Measurements from ENCODE around the gene CD86. TPM values are rescaled to one million over a fixed set of nuclear protein-coding genes. Genes with fewer than 3 reads are reported as not detected.

The CD86 gene
- total RNA-seq, 1 donor from 2014 or later: 29.5 TPM

DNA sequence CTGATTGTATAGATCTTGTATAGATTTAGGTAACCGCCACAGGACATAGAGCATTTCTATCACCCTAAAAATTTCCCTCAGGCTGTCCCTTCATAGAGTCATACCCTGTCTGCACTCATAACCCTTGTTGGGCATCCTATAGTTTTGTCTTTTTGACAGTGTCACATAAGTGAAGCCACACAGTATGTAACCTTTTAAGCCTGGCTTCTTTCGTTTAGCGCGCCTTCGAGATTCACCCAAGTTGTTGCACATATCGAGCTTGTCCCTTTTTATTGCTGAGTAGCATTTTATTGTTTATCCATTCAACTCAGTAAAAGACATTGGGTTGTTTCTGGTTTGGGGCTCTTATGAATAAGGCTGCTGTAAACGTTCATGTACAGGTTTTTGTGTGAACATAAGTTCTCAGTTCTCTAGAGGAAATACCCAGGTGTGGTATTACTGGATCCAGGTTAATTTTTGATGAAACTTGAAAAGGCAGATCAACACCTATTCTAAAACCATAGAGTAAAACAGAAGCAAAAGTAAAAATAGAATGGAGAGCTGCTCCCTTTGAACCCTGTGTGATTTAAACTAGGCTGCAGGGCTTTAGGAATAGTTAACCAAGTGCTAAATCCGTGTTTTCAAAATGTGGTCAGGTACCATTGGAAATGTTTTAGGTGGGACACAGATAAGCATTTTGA is 49.5 kb downstream of the CD86 start:
- TF ChIP-seq, protein P1, sequence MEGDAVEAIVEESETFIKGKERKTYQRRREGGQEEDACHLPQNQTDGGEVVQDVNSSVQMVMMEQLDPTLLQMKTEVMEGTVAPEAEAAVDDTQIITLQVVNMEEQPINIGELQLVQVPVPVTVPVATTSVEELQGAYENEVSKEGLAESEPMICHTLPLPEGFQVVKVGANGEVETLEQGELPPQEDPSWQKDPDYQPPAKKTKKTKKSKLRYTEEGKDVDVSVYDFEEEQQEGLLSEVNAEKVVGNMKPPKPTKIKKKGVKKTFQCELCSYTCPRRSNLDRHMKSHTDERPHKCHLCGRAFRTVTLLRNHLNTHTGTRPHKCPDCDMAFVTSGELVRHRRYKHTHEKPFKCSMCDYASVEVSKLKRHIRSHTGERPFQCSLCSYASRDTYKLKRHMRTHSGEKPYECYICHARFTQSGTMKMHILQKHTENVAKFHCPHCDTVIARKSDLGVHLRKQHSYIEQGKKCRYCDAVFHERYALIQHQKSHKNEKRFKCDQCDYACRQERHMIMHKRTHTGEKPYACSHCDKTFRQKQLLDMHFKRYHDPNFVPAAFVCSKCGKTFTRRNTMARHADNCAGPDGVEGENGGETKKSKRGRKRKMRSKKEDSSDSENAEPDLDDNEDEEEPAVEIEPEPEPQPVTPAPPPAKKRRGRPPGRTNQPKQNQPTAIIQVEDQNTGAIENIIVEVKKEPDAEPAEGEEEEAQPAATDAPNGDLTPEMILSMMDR (IDR thresholded peaks at IDR 0.05): no peak
- DNase-seq (no peak), ATAC-seq (no peak)
- Histone ChIP-seq H3K27ac (no peak overlapping the region), H3K9me3 (no peaks in the 10 kb centered on the region), H3K27me3 (ENCODE audit: low read depth) (no peaks in the 10 kb centered on the region), H3K4me1 (peaks cover 4% of the 10 kb centered on the region), H3K36me3 (no peaks in the 10 kb centered on the region), H3K4me3 (no peak overlapping the region)
- intact Hi-C loops (cut with DNase I): no loop called here

DNA sequence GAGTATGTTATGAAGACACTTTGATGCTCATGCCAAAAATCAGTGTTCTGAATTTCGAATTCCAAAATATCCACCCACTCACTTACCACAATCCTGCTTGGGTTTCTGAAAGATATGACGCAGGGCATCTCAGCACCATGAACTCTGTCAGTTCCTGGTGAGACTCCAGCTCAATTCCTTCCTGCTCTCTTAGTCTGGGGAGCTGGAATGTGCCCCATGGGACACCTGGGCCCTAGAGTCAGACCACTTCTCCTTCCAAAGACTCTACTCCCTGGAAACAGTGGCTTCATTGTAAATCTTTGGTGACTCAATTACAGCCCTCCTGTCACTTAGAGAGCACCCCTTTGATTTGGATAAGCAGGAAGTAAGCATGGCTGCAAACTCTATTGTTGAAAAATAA is 50.5 kb downstream of the CD86 start:
- peaks cover 4% of the 10 kb centered on the region for H3K4me1 ChIP-seq
- no peaks in the 10 kb centered on the region for H3K36me3 ChIP-seq
- H3K4me3 ChIP-seq: no peak overlapping the region
- no peaks in the 10 kb centered on the region for H3K9me3 ChIP-seq
- no peaks in the 10 kb centered on the region for H3K27me3 ChIP-seq (ENCODE audit: low read depth)
- no peak overlapping the region for H3K27ac ChIP-seq
- intact Hi-C loops (cut with DNase I): no loop called here
- DNase-seq: no peak
- TF ChIP-seq, protein P1 (IDR thresholded peaks at IDR 0.05): no peak
- ATAC-seq: no peak

DNA sequence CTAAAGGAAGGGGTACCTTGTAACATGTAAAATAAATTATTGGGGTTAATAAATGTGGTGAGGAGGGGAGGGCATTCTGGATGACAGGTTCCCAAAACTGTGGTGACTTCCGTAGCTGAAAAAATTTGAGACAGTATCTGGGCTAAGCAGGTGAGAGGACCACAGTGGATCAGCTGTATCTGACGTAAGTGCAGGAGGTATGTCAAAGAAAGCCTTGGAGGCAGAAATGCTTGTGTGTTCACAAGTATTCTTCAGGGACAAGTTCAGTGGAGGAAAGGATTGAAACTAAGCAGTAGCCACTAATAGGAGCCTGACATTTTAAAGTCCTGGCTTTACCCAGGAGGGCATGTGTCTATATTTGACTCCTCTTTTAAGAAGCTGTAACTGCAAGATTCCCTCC is 52.0 kb downstream of the CD86 start:
- Histone ChIP-seq H3K4me1 (no peaks in the 10 kb centered on the region), H3K36me3 (no peaks in the 10 kb centered on the region), H3K27me3 (ENCODE audit: low read depth) (no peaks in the 10 kb centered on the region), H3K4me3 (no peak overlapping the region), H3K27ac (no peak overlapping the region), H3K9me3 (no peaks in the 10 kb centered on the region)
- ATAC-seq (no peak), DNase-seq (no peak)
- TF ChIP-seq, protein P1 (IDR thresholded peaks at IDR 0.05): no peak
- intact Hi-C loops (cut with DNase I): no loop called here

DNA sequence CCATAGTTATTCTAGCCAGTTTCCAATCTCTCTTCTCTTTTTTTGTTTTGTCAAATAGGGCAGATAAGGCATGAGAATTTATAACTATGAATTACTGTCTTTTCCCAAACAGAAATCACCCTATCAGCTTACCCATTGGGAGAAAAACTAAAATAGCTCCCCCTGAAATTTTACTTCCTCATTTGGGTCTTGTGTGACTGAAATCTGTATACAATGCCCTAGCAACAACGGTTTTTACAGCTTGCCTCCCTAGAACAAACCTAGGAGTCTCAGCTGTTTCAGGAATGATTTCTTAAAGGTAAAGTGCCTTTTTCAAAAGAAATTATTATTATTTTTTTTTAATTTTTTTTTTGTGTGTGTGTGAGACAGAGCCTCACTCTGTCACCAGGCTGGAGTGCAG is 56.8 kb downstream of the CD86 start:
- DNase-seq (no peak), ATAC-seq (no peak)
- TF ChIP-seq, protein P1 (IDR thresholded peaks at IDR 0.05): no peak
- Histone ChIP-seq H3K27ac (no peak overlapping the region), H3K4me3 (no peak overlapping the region), H3K9me3 (no peaks in the 10 kb centered on the region), H3K36me3 (no peaks in the 10 kb centered on the region), H3K4me1 (no peaks in the 10 kb centered on the region), H3K27me3 (ENCODE audit: low read depth) (no peaks in the 10 kb centered on the region)
- intact Hi-C loops (cut with DNase I): no loop called here

DNA sequence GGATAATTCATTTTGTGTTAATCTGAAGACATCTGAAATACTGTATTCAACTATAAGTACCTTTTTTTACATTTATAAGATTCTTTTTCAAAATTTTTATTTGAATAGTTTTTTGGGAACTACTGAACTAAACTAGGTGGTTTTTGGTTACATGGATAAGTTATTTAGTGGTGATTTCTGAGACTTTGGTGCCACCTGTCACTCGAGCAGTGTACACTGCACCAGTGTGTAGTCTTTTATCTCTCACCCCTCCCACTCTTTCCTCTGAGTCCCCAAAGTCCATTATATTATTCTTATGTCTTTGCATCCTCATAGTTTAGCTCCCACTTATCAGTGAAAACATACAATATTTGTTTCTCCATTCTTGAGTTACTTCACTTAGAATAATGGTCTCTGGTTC is 57.6 kb downstream of the CD86 start:
- no peaks in the 10 kb centered on the region for H3K27me3 ChIP-seq (ENCODE audit: low read depth)
- intact Hi-C loops (cut with DNase I): no loop called here
- H3K36me3 ChIP-seq: no peaks in the 10 kb centered on the region
- ATAC-seq (no peak), DNase-seq (no peak)
- TF ChIP-seq, protein P1 (IDR thresholded peaks at IDR 0.05): no peak
- H3K27ac ChIP-seq: no peak overlapping the region
- no peaks in the 10 kb centered on the region for H3K4me1 ChIP-seq
- no peaks in the 10 kb centered on the region for H3K9me3 ChIP-seq
- H3K4me3 ChIP-seq: no peak overlapping the region

Measured in lower lobe of right lung (tissue), 2 donors.